Panc1 (cell line): ENCODE data around the gene CNEP1R1. TPM values are rescaled to one million over a fixed set of nuclear protein-coding genes. Genes with fewer than 3 reads are reported as not detected.
"Not testable (repeated sequence)": the region's sequence is repeated elsewhere in the genome, so short reads cannot be mapped to it uniquely, and the experiment has no call there.

Experiments used
- ATAC-seq: fragments of 200-7000 bp; cut with Tn5 transposase; 2 replicates; pipeline ENCODE4 v1.9.1; 2020; ENCODE audit warnings: mild to moderate bottlenecking, moderate library complexity
- BruUV-seq: library from RNA; stranded (reverse); fragments of 400-500 nt; replicated peaks from 2 replicates; lab custom pipeline; 2021; lab: Mats Ljungman, UMichigan
- CTCF ChIA-PET: fragments of 300-600 bp; sonication (Branson Sonifier 250); formaldehyde crosslinking; loops from one replicate; lab custom pipeline; 2022; ENCODE audit warnings: antibody characterized with exemption; lab: Charles Lee
- POLR2A ChIA-PET: fragments of 300-600 bp; sonication (Branson Sonifier 250); formaldehyde crosslinking; loops from one replicate; lab custom pipeline; 2022; ENCODE audit warnings: antibody characterized with exemption; lab: Charles Lee
- DNase-seq: peaks from one replicate; pipeline ENCODE4 v3.0.0-alpha.2; 2010; ENCODE audit warnings: low read depth, low spot score
- H3K27ac ChIP-seq: 2 replicates; pipeline ENCODE4 v1.5.1; 2011; ENCODE audit warnings: mild to moderate bottlenecking, low read length, inconsistent platforms
- H3K27me3 ChIP-seq: fragments of 200-500 bp; sonication (Bioruptor generic); 2 replicates; pipeline ENCODE4 v1.6.0; 2014; ENCODE audit warnings: low read length, inconsistent platforms; ENCODE audit not compliant: control insufficient read depth, insufficient read depth
- H3K36me3 ChIP-seq: fragments of 200-500 bp; sonication (Bioruptor generic); 2 replicates; pipeline ENCODE4 v1.5.1; 2014; ENCODE audit warnings: inconsistent platforms, mild to moderate bottlenecking, low read length, moderate library complexity; ENCODE audit not compliant: control insufficient read depth, insufficient read depth
- H3K4me1 ChIP-seq: 2 replicates; pipeline ENCODE4 v1.5.1; 2011; ENCODE audit warnings: inconsistent platforms, mild to moderate bottlenecking, low read length, moderate library complexity; ENCODE audit not compliant: control insufficient read depth, insufficient read depth
- H3K4me3 ChIP-seq, 2 experiments: 2 replicates each; pipeline ENCODE4 v1.5.1; 2011 to 2012; ENCODE audit warnings: low read depth in 2 of 2, low read length in 2 of 2, mild to moderate bottlenecking in 2 of 2, inconsistent platforms in 1 of 2, moderate library complexity in 1 of 2
- H3K9me3 ChIP-seq: fragments of 200-500 bp; sonication (Bioruptor generic); 2 replicates; pipeline ENCODE4 v1.5.1; 2014; ENCODE audit warnings: low read depth, mild to moderate bottlenecking, inconsistent platforms, low read length, moderate library complexity; ENCODE audit not compliant: control insufficient read depth, insufficient read depth
- POLR2AphosphoS5 ChIP-seq: IDR thresholded peaks from 2 replicates; pipeline ENCODE4 v1.6.1; 2012; ENCODE audit warnings: mild to moderate bottlenecking, low read depth, low read length, moderate library complexity
- REST ChIP-seq, 2 experiments: IDR thresholded peaks; 2 replicates each; pipeline ENCODE4 v1.6.1; 2011 to 2012; ENCODE audit warnings: low read depth in 2 of 2, control low read depth in 1 of 2, low read length in 1 of 2, mild to moderate bottlenecking in 1 of 2, moderate library complexity in 1 of 2; ENCODE audit not compliant: insufficient read depth in 1 of 2
- SIN3A ChIP-seq: IDR thresholded peaks from 2 replicates; pipeline ENCODE4 v1.6.1; 2012; ENCODE audit warnings: low read depth, mild to moderate bottlenecking, low read length, moderate library complexity, borderline replicate concordance; ENCODE audit not compliant: insufficient read depth
- TCF7L2 ChIP-seq: IDR thresholded peaks from 2 replicates; pipeline ENCODE4 v1.6.1; 2011; ENCODE audit warnings: mild to moderate bottlenecking, low read depth, low read length, inconsistent platforms
- in situ Hi-C: cut with HindIII; loops from 2 replicates; pipeline ENCODE4 v1.10.0; 2016; ENCODE audit warnings: low sequenced_read_pairs, low pct_unique_long_range_greater_than_20kb
- intact Hi-C: fragments of 100-400 bp; cut with micrococcal nuclease; formaldehyde crosslinking; loops from one replicate; pipeline ENCODE4 v1.10.0; 2022; ENCODE audit not compliant: unreplicated experiment
- total RNA-seq: library from RNA; stranded (reverse); gene quantifications from one replicate; pipeline ENCODE4 v1.2.1, GENCODE V29; 2021; ENCODE audit not compliant: unreplicated experiment
- TF ChIP-seq, protein P1 (sequence below): fragments of 450-650 bp; IDR thresholded peaks from 2 replicates; pipeline ENCODE4 v1.5.1; 2017; ENCODE audit warnings: mild to moderate bottlenecking

The CNEP1R1 gene
- total RNA-seq, 1 experiment from 2014 or later: 22.0 TPM

- no peak for TF ChIP-seq TCF7L2
- TF ChIP-seq, protein P1, sequence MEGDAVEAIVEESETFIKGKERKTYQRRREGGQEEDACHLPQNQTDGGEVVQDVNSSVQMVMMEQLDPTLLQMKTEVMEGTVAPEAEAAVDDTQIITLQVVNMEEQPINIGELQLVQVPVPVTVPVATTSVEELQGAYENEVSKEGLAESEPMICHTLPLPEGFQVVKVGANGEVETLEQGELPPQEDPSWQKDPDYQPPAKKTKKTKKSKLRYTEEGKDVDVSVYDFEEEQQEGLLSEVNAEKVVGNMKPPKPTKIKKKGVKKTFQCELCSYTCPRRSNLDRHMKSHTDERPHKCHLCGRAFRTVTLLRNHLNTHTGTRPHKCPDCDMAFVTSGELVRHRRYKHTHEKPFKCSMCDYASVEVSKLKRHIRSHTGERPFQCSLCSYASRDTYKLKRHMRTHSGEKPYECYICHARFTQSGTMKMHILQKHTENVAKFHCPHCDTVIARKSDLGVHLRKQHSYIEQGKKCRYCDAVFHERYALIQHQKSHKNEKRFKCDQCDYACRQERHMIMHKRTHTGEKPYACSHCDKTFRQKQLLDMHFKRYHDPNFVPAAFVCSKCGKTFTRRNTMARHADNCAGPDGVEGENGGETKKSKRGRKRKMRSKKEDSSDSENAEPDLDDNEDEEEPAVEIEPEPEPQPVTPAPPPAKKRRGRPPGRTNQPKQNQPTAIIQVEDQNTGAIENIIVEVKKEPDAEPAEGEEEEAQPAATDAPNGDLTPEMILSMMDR: no peak
- TF ChIP-seq SIN3A: no peak
- no peak for TF ChIP-seq POLR2AphosphoS5
- no peak for TF ChIP-seq REST (IDR thresholded peaks at IDR 0.05; ENCODE audit: insufficient read depth in 1 of 2, low read depth in 2 of 2, low read length in 1 of 2)
- CTCF ChIA-PET: no interaction called here
- in situ Hi-C loops: no loop called here
- DNase-seq: no peak
- Histone ChIP-seq H3K27ac (no peak overlapping the region), H3K4me1 (no peaks in the 10 kb centered on the region), H3K4me3 (no peak overlapping the region), H3K27me3 (no peaks in the 10 kb centered on the region), H3K9me3 (no peaks in the 10 kb centered on the region), H3K36me3 (no peaks in the 10 kb centered on the region)
- BruUV-seq: no TSS peak
- POLR2A ChIA-PET: interaction anchor here (0.6 kb wide), 1 partner anchor 80 kb away, joined by 9 read pairs; no protein-coding TSS in a partner anchor
- intact Hi-C loops: no loop called here
- ATAC-seq: no peak
These were observed 13.3 kb upstream of the CNEP1R1 start for GRCh38 chr16:50011707-50012106.

DNA sequence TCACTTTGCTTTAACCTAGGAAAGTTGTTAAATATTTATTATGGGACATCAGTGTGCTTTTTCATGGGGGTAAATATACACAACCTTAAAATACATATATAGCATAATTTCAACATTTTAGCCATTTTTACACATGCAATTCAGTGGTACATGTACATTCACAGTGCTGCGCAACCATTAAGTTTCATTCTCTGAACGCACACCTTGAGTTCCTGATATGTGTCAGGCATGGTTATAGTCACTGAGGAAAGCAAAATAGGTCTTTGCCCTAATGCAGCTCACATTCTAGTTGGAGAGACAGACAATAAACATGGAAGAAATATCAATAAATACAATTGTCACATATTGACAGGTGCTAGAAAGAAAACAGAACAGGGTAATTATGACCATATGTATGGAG lies 12.8 kb upstream of the CNEP1R1 start:
- ChIA-PET POLR2A (interaction anchor here (0.6 kb wide), 1 partner anchor 80 kb away, joined by 9 read pairs; no protein-coding TSS in a partner anchor), CTCF (no interaction called here)
- ATAC-seq (no peak), DNase-seq (no peak)
- no peak overlapping the region for H3K27ac ChIP-seq
- H3K4me1 ChIP-seq: no peaks in the 10 kb centered on the region
- no peaks in the 10 kb centered on the region for H3K27me3 ChIP-seq
- in situ Hi-C loops (no loop called here), intact Hi-C loops (no loop called here)
- no peaks in the 10 kb centered on the region for H3K36me3 ChIP-seq
- no peak overlapping the region for H3K4me3 ChIP-seq
- H3K9me3 ChIP-seq: no peaks in the 10 kb centered on the region
- TF ChIP-seq REST (IDR thresholded peaks at IDR 0.05; ENCODE audit: insufficient read depth in 1 of 2, low read depth in 2 of 2, low read length in 1 of 2) (no peak), POLR2AphosphoS5 (no peak), SIN3A (no peak), TCF7L2 (no peak)
- TF ChIP-seq, protein P1: no peak
- BruUV-seq: no TSS peak

DNA sequence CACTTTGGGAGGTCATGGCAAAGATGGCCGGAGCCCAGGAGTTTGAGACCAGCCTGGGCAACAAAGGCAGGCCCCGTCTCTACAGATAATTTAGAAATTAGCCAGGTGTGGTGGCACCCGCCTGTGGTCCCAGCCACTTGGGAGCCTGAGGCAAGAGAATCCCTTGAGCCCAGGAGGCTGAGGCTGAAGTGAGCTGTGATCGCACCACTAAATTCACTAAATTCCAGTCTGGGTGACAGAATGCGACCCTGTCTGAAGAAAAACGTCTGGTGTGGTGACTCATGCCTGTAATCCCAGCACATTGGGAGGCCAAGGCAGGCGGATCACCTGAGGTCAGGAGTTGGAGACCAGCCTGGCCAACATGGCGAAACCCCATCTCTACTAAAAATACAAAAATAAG lies 10.8 kb upstream of the CNEP1R1 start:
- CTCF ChIA-PET, DNase-seq, H3K36me3 ChIP-seq, BruUV-seq, ATAC-seq, H3K9me3 ChIP-seq, H3K4me1 ChIP-seq, intact Hi-C loops, H3K27ac ChIP-seq, H3K27me3 ChIP-seq, POLR2A ChIA-PET, in situ Hi-C loops, H3K4me3 ChIP-seq: not testable (repeated sequence)
